GM12873 (cell line): Measurements from ENCODE around the gene HDAC4.

Source experiments
- TF ChIP-seq, protein P1 (sequence below): IDR thresholded peaks from 2 replicates; pipeline ENCODE4 v1.5.1; 2012; ENCODE audit warnings: low read depth, mild to moderate bottlenecking, moderate library complexity, low read length, control low read depth; ENCODE audit not compliant: insufficient read depth; ENCODE audit errors: missing control alignments

The HDAC4 gene

GRCh38 chr2:239441261-239442078 is 40.6 kb upstream of the HDAC4 start:
- TF ChIP-seq, protein P1, sequence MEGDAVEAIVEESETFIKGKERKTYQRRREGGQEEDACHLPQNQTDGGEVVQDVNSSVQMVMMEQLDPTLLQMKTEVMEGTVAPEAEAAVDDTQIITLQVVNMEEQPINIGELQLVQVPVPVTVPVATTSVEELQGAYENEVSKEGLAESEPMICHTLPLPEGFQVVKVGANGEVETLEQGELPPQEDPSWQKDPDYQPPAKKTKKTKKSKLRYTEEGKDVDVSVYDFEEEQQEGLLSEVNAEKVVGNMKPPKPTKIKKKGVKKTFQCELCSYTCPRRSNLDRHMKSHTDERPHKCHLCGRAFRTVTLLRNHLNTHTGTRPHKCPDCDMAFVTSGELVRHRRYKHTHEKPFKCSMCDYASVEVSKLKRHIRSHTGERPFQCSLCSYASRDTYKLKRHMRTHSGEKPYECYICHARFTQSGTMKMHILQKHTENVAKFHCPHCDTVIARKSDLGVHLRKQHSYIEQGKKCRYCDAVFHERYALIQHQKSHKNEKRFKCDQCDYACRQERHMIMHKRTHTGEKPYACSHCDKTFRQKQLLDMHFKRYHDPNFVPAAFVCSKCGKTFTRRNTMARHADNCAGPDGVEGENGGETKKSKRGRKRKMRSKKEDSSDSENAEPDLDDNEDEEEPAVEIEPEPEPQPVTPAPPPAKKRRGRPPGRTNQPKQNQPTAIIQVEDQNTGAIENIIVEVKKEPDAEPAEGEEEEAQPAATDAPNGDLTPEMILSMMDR: no peak

DNA sequence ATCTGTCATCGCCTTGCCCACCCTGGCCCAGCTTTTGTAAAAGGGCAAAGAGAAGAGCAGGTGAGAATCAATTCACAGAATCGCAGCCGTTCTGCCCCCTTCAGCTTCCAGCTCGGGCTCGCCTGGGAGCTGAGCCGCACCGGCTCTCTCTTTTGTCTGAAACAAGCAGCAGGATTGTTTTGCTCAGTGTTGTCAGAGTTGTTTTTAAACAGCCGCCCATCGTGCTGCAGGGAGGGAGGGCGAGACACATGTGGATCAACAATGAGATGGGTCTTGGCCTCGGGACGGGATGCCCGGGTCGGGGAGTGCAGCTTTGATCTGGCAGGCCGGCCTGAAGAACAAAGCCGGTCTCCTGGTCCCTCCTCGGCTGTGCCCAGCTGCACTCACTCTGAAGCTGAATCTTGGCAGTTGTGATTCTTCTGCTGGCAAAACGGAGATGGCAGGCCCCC is 39.7 kb upstream of the HDAC4 start:
- TF ChIP-seq, protein P1: no peak

DNA sequence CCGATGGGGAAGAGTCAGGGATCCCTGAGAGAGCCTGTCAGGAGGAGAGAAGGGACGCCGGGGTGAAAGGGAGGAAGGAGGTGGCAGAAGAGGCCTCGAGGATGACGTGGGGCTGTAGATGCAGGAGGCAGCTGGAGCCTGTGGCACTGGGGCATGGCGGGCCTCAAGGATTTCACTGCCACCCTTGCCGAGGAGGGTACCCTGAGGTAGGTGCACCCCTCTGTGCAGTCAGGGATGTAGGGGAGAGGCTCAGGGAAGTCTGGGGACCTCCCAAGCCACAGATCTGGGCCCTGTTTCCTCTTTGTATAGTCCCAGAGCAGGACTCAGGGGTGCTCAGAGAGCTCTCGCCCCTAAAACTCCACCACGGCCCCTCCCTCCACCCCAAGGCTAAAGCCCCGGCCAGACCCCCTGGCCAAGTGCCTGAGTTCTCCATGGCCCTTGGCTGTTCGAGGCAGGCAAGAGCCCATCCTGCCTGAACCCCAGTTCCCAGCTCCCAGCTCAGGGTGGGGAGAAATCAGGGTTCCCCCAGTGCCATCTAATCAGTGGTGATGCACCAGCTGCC is 39.0 kb upstream of the HDAC4 start:
- TF ChIP-seq, protein P1: no peak

DNA sequence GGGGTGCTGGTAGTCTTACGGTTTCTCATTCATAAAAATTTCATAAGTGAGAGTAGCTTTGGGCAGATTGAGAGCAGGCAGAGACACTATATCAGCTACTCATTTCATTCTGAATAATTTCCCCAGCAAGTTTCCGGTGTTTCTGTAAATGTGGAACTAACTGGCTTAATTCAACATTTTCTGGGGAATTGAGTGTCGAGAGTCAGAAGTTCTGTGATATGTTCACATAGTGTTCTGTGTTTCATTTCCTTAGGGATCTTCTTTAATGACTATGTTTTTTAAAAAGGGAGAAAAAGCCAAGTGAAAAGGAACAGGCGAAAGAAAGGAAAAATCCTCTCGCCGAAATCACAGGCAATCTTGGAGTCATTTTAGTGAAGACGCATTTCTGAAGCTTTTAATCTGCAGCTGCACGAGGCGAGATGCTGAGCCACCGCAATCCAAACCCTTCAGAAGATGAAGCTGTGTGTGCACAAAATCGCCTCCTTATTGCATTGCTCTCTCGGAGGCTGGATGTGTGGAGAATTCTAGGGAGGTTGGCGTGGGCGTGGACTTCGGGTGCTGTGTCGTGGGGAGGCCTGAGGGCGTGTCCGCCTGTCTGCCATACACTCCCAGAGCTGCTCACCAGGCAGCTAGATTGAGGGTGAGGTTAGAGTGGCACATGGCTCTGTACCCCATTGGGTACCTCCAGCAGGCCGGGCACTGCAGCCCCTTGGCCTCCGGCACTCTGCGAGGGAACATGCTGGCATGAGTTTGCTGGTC is 38.4 kb upstream of the HDAC4 start:
- TF ChIP-seq, protein P1: no peak

DNA sequence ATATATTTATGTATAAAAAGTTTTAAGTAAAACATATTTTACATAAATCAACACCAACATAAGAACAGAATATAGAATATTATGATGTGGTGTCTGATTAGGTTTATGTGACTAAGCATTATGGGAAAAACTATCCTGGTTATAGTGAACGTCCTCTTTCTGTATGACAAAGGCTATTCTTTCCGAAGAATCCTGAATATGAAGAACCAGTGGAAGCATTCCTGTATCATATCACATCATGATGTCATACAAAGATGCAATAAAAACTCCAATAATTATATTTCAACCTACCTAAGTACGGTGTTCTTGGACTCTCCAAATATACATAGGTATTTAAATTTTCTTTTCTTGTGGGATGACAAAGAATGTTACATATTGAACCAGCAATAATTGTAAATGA is 37.5 kb upstream of the HDAC4 start:
- TF ChIP-seq, protein P1: no peak

GRCh38 chr2:239436669-239437335 is 36.0 kb upstream of the HDAC4 start:
- TF ChIP-seq, protein P1: no peak

DNA sequence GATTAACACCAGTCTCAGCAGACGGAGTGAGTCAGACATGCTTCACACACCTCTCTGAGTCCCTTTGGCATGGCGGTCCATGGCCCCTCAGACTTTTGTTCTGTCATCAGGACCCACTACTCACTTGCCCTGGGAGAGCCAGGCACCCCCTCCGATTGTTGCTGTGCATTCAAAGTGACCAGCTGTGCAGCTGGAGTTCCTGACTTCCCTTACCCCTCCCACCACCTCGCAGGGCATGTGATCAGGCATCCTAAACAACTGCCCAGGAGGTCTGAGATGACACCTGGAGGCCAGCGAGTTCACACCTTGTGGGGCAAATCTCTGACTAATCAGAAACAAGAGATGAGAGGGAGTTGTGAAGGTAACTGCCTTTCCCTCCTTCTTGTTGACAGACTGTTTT is 35.3 kb upstream of the HDAC4 start:
- TF ChIP-seq, protein P1: no peak
